Fibroblast of the aortic adventitia (primary cell): Measurements from ENCODE around the gene TTC34. TPM values are rescaled to one million over a fixed set of nuclear protein-coding genes. Genes with fewer than 3 reads are reported as not detected.
"Not testable (repeated sequence)": the region's sequence is repeated elsewhere in the genome, so short reads cannot be mapped to it uniquely, and the experiment has no call there.

Experiments
- DNase-seq: peaks from one replicate; pipeline ENCODE4 v3.0.0-alpha.2; 2010; ENCODE audit warnings: low read depth
- H3K4me3 ChIP-seq: 2 replicates; pipeline ENCODE4 v1.5.1; 2011; ENCODE audit warnings: low read depth, mild to moderate bottlenecking, control low read depth, low read length, moderate library complexity
- CTCF ChIP-seq: IDR thresholded peaks from 2 replicates; pipeline ENCODE4 v1.5.1; 2011; ENCODE audit warnings: mild to moderate bottlenecking, low read length, control low read depth, inconsistent platforms; ENCODE audit not compliant: insufficient read depth
- total RNA-seq: library from RNA; depleted of rRNA; stranded (reverse); fragments of >200 nt; gene quantifications from 2 replicates; pipeline ENCODE4 v1.2.3, GENCODE V29; 2012; ENCODE audit warnings: low replicate concordance

Gene TTC34
- total RNA-seq, 1 donor, result 0.27 TPM

GRCh38 chr1:2654443-2654948, 147.0 kb downstream of the TTC34 start:
- H3K4me3 ChIP-seq, DNase-seq: not testable (repeated sequence)

- H3K4me3 ChIP-seq, DNase-seq: not testable (repeated sequence)
Measured at GRCh38 chr1:2653741-2654442, 147.6 kb downstream of the TTC34 start.

GRCh38 chr1:2652926-2653571, 148.4 kb downstream of the TTC34 start:
- not testable (repeated sequence) for H3K4me3 ChIP-seq, DNase-seq

GRCh38 chr1:2652152-2652925, 149.2 kb downstream of the TTC34 start:
- DNase-seq, H3K4me3 ChIP-seq: not testable (repeated sequence)

GRCh38 chr1:2650967-2651645, 150.4 kb downstream of the TTC34 start:
- TF ChIP-seq CTCF, result no peak
- H3K4me3 ChIP-seq, result no peak overlapping the region

GRCh38 chr1:2646837-2647236, 154.7 kb downstream of the TTC34 start:
- H3K4me3 ChIP-seq, result no peak overlapping the region
- no peak for TF ChIP-seq CTCF
- no peak for DNase-seq

More at GRCh38 chr1:2650967-2651645, 150.4 kb downstream of the TTC34 start:
- DNase-seq, result no peak

GRCh38 chr1:2645776-2646175, 155.7 kb downstream of the TTC34 start:
- no peak for TF ChIP-seq CTCF
- H3K4me3 ChIP-seq, result no peak overlapping the region
- no peak for DNase-seq

GRCh38 chr1:2645143-2645542, 156.3 kb downstream of the TTC34 start:
- TF ChIP-seq CTCF, result no peak
- no peak for DNase-seq
- no peak overlapping the region for H3K4me3 ChIP-seq
